Progenitor cell of endocrine pancreas (in vitro differentiated cells): Measurements from ENCODE around the gene PLA2G3. TPM values are rescaled to one million over a fixed set of nuclear protein-coding genes. Genes with fewer than 3 reads are reported as not detected.
A peak's percentile ranks its signal among the peaks of the same experiment; 100 is the strongest.

ENCODE experiments used
- DNase-seq: peaks from one replicate; pipeline ENCODE4 v3.0.0; 2021; ENCODE audit warnings: low spot score; ENCODE audit not compliant: unreplicated experiment
- H3K27ac Mint-ChIP-seq: 2 replicates; pipeline ENCODE4 v1.8.0; 2021; ENCODE audit warnings: mild to moderate bottlenecking, moderate library complexity, mixed read lengths
- H3K27me3 Mint-ChIP-seq: 2 replicates; pipeline ENCODE4 v1.8.0; 2021; ENCODE audit warnings: mixed read lengths
- H3K36me3 Mint-ChIP-seq: 2 replicates; pipeline ENCODE4 v1.8.0; 2022; ENCODE audit warnings: mixed read lengths; ENCODE audit not compliant: insufficient read depth
- H3K4me1 Mint-ChIP-seq: 2 replicates; pipeline ENCODE4 v1.8.0; 2021; ENCODE audit warnings: low read depth, mixed read lengths
- H3K4me3 Mint-ChIP-seq: 2 replicates; pipeline ENCODE4 v1.8.0; 2021; ENCODE audit warnings: low read depth, mild to moderate bottlenecking, moderate library complexity, mixed read lengths
- H3K9me3 Mint-ChIP-seq: 2 replicates; pipeline ENCODE4 v1.8.0; 2021; ENCODE audit warnings: low read depth, mixed read lengths
- CTCF ChIP-seq: fragments of 200-600 bp; sonication (generic); IDR thresholded peaks from one replicate; pipeline ENCODE4 v1.5.0; 2021; ENCODE audit warnings: antibody characterized with exemption, mild to moderate bottlenecking; ENCODE audit not compliant: unreplicated experiment
- total RNA-seq: library from RNA; stranded (reverse); gene quantifications from 2 replicates; pipeline ENCODE4 v1.2.1, GENCODE V29; 2021

Gene PLA2G3
- total RNA-seq, 1 donor from 2014 or later: 2.6 TPM

DNA sequence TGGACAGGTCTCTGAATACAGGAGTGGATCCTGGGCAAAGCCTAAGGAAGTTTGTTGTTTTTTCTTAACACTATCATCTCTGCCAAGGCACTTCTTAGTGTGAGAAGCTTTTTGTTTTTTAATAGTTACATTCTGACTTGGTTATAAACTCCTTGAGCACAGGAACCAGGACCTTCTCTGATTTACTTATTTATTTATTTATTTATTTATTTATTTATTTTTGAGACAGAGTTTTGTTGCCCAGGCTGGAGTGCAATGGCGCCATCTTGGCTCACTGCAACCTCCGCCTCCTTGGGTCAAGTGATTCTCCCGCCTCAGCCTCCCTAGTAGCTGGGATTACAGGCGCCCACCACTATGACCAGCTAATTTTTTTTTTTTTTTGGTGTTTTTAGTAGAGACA is 30.7 kb upstream of the PLA2G3 start:
- Mint-ChIP-seq H3K27ac (no peak overlapping the region), H3K27me3 (no peaks in the 10 kb centered on the region), H3K4me1 (no peaks in the 10 kb centered on the region), H3K9me3 (no peaks in the 10 kb centered on the region), H3K36me3 (peaks cover 6% of the 10 kb centered on the region), H3K4me3 (no peak overlapping the region)
- TF ChIP-seq CTCF: no peak
- DNase-seq: no peak

DNA sequence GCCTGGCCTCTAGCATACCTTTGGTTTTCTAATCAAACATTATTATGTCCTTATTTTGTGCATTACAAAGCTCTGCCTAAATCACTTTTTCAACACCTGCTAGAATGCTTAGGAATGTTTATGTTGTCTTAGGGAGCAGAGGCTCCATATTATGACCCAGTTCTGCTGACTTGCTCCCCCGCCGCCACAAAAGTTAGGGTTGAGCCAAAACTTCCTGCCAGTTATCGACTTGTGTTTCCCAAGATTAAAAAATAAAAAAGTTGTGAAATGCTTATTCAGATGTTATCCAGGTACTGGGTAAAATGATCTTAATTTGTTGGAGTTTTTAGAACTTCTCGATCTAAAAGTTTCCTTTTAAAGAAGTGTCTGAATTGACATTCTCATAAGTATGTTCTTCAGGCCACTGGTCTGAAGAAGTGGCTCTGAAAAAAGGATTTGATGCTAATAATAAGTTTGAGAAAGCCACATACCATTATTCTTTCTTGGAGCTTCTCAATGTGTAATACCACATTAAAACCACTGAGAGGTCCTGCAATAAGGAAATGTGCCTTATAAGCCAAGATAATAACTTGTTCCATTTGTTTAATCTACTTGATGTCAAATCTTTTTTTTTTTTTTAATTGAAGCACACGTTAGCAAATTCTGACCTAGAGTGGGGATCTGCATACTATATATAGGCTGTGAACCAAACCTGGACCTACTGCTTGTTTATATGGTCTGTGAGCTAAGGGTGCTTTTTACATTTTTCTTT is 21.9 kb upstream of the PLA2G3 start:
- peaks cover 21% of the 10 kb centered on the region for H3K27me3 Mint-ChIP-seq
- H3K36me3 Mint-ChIP-seq: peaks cover 9% of the 10 kb centered on the region
- no peak for DNase-seq
- H3K27ac Mint-ChIP-seq: no peak overlapping the region
- TF ChIP-seq CTCF: no peak
- H3K9me3 Mint-ChIP-seq: no peaks in the 10 kb centered on the region
- peak overlapping the region; percentile 48 for H3K4me3 Mint-ChIP-seq
- peaks cover 16% of the 10 kb centered on the region for H3K4me1 Mint-ChIP-seq

- H3K4me3 Mint-ChIP-seq: peak overlapping the region; percentile 98
These were observed 21.1 kb upstream of the PLA2G3 start for GRCh38 chr22:31161386-31161785.

DNA sequence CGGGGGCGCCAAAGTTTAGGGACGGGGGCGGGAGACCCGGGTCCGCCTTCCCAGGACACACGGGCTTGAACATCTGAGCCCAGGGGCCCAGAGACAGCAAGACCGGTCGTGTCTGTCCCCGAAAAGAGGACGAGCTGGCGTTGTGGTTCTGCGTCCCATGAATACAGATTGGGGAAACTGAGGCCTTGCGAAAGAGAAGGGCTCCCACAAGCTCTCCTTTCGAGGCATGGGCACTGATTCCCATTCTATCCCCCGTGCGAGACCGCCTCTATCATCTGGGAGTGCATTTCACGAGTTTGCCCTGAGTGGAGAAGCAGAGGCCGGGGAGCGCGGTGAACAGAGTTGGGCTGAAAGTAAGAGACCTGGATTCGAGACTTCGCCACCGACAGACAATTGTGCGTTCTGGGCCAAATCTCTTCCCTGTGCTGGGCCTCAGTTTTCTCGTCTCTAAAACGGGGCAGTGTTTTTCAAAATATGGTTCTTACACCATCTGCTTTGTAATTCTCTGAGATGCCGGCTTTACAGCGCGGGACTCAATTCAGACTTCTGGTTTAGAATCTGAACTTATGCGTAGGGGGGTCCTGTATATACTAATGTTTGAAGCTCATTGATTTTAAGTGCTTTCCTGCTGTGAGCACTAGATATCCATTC is 20.1 kb upstream of the PLA2G3 start:
- H3K36me3 Mint-ChIP-seq: peaks cover 5% of the 10 kb centered on the region
- no peak for TF ChIP-seq CTCF
- peak overlapping the region; percentile 99 for H3K27ac Mint-ChIP-seq
- no peak for DNase-seq
- peak overlapping the region; percentile 98 for H3K4me3 Mint-ChIP-seq
- peaks cover 33% of the 10 kb centered on the region for H3K27me3 Mint-ChIP-seq
- peaks cover 16% of the 10 kb centered on the region for H3K4me1 Mint-ChIP-seq
- no peaks in the 10 kb centered on the region for H3K9me3 Mint-ChIP-seq

More at GRCh38 chr22:31161386-31161785, 21.1 kb upstream of the PLA2G3 start:
- H3K27ac Mint-ChIP-seq: no peak overlapping the region
- no peak for TF ChIP-seq CTCF
- H3K4me1 Mint-ChIP-seq: peaks cover 16% of the 10 kb centered on the region
- H3K36me3 Mint-ChIP-seq: peaks cover 9% of the 10 kb centered on the region
- peaks cover 26% of the 10 kb centered on the region for H3K27me3 Mint-ChIP-seq
- no peak for DNase-seq
- H3K9me3 Mint-ChIP-seq: no peaks in the 10 kb centered on the region

DNA sequence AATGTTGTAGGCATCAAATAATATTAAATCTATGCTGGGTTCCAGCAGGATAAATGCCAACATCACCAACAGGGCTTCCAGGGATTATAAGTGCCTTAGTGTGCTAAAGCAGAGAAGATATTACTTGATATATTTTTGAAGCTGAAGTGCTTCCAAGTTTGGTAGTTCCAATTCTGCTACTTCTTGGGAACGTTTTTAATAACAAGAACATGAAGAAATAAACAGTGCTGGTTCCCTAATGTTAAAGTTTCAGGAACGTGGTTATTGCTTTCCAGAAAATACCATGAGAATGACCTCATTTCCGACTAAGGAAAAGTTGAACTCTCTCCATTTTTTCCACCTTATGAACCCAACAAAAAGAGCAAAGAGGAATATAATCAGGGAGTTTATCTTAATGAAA is 15.1 kb upstream of the PLA2G3 start:
- no peaks in the 10 kb centered on the region for H3K9me3 Mint-ChIP-seq
- H3K27ac Mint-ChIP-seq: no peak overlapping the region
- H3K4me3 Mint-ChIP-seq: no peak overlapping the region
- peaks cover 43% of the 10 kb centered on the region for H3K27me3 Mint-ChIP-seq
- DNase-seq: no peak
- no peak for TF ChIP-seq CTCF
- H3K36me3 Mint-ChIP-seq: no peaks in the 10 kb centered on the region
- H3K4me1 Mint-ChIP-seq: peaks cover 2% of the 10 kb centered on the region
